Nephron (organoid): Measurements from ENCODE around the gene EXD3.

Experiments used
- H3K27ac Mint-ChIP-seq, 3 experiments: 2 replicates each; pipeline ENCODE4 v1.8.0; 2020; ENCODE audit warnings: mixed read lengths in 3 of 3, mild to moderate bottlenecking in 2 of 3, moderate library complexity in 1 of 3
- H3K27me3 Mint-ChIP-seq: 2 replicates; pipeline ENCODE4 v1.8.0; 2021; ENCODE audit warnings: low read depth, mild to moderate bottlenecking, moderate library complexity, mixed read lengths
- H3K36me3 Mint-ChIP-seq: 2 replicates; pipeline ENCODE4 v1.8.0; 2020; ENCODE audit warnings: low read depth, mixed read lengths
- H3K4me1 Mint-ChIP-seq: 2 replicates; pipeline ENCODE4 v1.8.0; 2020; ENCODE audit warnings: mixed read lengths
- H3K4me3 Mint-ChIP-seq, 3 experiments: 2 replicates each; pipeline ENCODE4 v1.8.0; 2020; ENCODE audit warnings: mild to moderate bottlenecking in 3 of 3, mixed read lengths in 3 of 3, moderate library complexity in 2 of 3
- H3K9me3 Mint-ChIP-seq: 2 replicates; pipeline ENCODE4 v1.8.0; 2020; ENCODE audit warnings: mixed read lengths
- TF ChIP-seq, protein P1 (sequence below), 3 experiments: fragments of 200-600 bp; sonication (generic); IDR thresholded peaks; one replicate each; pipeline ENCODE4 v1.5.0; 2021; ENCODE audit warnings: antibody characterized with exemption in 3 of 3; ENCODE audit not compliant: unreplicated experiment in 3 of 3

EXD3 gene

GRCh38 chr9:137354845-137355760, 67.9 kb downstream of the EXD3 start:
- TF ChIP-seq, protein P1, sequence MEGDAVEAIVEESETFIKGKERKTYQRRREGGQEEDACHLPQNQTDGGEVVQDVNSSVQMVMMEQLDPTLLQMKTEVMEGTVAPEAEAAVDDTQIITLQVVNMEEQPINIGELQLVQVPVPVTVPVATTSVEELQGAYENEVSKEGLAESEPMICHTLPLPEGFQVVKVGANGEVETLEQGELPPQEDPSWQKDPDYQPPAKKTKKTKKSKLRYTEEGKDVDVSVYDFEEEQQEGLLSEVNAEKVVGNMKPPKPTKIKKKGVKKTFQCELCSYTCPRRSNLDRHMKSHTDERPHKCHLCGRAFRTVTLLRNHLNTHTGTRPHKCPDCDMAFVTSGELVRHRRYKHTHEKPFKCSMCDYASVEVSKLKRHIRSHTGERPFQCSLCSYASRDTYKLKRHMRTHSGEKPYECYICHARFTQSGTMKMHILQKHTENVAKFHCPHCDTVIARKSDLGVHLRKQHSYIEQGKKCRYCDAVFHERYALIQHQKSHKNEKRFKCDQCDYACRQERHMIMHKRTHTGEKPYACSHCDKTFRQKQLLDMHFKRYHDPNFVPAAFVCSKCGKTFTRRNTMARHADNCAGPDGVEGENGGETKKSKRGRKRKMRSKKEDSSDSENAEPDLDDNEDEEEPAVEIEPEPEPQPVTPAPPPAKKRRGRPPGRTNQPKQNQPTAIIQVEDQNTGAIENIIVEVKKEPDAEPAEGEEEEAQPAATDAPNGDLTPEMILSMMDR (IDR thresholded peaks at IDR 0.05; ENCODE audit: unreplicated experiment in 3 of 3), result no peak
- no peak overlapping the region for H3K4me3 Mint-ChIP-seq
- no peak overlapping the region for H3K27ac Mint-ChIP-seq
- H3K27me3 Mint-ChIP-seq, result no peaks in the 10 kb centered on the region
- peaks cover 20% of the 10 kb centered on the region for H3K36me3 Mint-ChIP-seq
- peaks cover 27% of the 10 kb centered on the region for H3K9me3 Mint-ChIP-seq
- H3K4me1 Mint-ChIP-seq, result no peaks in the 10 kb centered on the region

DNA sequence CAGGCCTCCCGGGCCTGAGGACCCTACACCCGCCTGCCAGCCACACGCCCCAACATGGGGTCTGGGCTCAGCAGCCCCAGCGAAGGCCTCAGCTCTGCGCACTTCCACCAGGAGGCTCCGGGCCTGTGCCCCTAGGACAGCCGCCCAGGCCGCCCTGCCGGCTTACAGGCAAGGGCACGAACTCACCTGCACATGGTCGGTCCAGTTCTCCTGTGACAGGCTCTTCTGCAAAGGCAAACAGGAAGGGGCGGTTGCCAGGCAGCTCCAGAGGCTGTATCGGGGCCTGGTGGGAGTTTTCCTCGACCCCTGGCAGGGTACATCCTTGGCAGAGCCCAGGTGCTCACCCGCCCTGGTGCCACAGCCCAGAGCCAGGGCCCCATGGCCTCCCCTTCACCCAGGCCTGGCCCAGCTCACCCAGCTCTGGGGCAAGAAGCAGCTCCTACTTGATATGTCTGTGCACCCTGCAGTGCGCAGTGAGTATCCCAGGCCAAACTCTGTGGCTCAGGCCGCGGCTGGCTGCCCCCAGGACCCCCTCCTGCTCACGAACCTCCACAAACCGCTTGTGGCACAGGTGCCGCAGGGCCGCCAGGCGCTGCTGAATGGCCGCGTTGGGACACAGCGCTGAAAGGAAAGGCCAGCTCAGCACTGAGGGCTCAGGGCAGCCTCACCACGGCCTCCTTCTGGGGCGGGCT, 68.7 kb downstream of the EXD3 start:
- TF ChIP-seq, protein P1 (IDR thresholded peaks at IDR 0.05; ENCODE audit: unreplicated experiment in 3 of 3), result no peak
- no peak overlapping the region for H3K4me3 Mint-ChIP-seq
- peaks cover 23% of the 10 kb centered on the region for H3K9me3 Mint-ChIP-seq
- H3K27ac Mint-ChIP-seq, result no peak overlapping the region
- peaks cover 20% of the 10 kb centered on the region for H3K36me3 Mint-ChIP-seq
- no peaks in the 10 kb centered on the region for H3K27me3 Mint-ChIP-seq
- no peaks in the 10 kb centered on the region for H3K4me1 Mint-ChIP-seq

DNA sequence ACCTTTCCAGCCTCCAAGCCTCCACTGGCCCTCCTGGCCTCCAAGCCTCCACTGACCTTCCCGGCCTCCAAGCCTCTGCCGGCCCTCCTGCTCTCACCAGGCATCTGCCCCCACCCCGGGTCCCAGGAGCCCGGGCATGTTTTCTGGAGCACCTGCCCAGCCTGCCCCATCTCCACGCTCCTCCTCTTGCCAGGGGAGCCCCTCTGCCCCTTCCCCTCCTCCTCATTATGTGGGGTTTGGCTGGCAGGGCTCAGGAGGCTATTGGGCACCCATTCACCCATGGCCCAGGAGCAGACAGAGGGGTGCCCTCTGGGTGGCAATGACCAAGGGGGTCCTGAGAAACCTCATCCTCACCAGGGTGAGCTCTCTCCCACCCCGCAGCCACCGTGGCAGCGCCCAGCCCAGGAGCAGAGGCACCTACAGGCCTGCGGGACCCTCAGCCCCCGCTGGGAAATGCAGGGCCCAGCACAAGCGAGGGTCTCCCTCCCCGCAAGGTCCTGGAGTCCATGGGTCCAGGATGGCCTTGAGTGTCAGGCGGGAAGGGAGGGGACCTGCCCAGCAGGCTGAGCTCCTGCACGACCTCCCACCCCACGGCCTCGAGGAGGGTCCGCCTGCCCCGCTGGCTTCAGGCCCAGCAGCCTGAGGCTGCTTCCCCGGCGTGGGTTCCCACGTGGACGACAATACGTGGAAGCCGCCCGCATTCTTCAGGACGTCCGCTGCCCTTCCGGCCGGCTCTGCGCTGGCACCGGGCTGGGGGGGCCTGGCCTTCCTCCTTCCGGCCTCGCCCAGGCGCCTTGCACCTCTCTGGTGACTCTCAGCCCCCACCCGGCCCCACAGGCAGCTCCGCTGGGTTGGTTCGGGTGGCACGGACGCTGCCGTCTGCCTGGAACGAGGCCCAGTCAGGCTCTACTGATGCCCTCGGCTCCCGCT, 69.5 kb downstream of the EXD3 start:
- no peak overlapping the region for H3K4me3 Mint-ChIP-seq
- H3K9me3 Mint-ChIP-seq, result peaks cover 21% of the 10 kb centered on the region
- H3K36me3 Mint-ChIP-seq, result peaks cover 18% of the 10 kb centered on the region
- H3K4me1 Mint-ChIP-seq, result no peaks in the 10 kb centered on the region
- H3K27me3 Mint-ChIP-seq, result no peaks in the 10 kb centered on the region
- TF ChIP-seq, protein P1 (IDR thresholded peaks at IDR 0.05; ENCODE audit: unreplicated experiment in 3 of 3), result no peak
- H3K27ac Mint-ChIP-seq, result no peak overlapping the region

DNA sequence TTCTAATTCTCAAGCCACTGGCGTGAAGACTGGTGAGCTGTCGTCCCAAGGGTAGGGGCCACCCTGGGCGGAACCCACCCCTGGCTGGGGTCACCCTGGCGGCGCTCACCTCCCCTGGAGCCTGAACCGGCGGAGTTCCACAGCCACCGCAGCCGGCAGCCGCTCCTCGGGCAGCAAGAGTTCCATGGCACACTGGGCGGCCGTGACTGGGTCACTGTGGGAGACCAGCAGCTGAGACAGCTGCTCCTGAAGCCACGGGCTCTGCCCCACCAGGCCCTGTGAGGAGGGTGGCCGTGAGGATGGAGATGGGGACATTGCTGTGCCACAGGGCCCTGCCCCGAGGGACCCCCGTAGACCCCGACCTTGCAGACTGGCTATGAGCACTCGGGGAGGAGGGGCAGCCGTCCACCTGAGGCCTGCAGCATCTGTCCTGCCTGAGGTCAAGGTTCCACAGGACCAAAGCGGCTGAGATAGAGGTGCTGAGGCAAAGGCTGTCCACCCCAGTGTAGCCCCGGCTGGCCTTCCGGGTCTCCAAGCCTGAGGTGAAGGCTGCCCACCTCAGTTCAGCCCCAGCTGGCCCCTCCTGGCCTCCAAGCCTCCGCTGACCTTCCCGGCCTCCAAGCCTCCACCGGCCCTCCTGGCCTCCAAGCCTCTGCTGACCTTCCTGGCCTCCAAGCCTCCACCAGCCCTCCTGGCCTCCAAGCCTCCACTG, 70.3 kb downstream of the EXD3 start:
- H3K27me3 Mint-ChIP-seq, result no peaks in the 10 kb centered on the region
- H3K4me3 Mint-ChIP-seq, result no peak overlapping the region
- no peaks in the 10 kb centered on the region for H3K4me1 Mint-ChIP-seq
- H3K9me3 Mint-ChIP-seq, result peaks cover 14% of the 10 kb centered on the region
- TF ChIP-seq, protein P1 (IDR thresholded peaks at IDR 0.05; ENCODE audit: unreplicated experiment in 3 of 3), result no peak
- H3K27ac Mint-ChIP-seq, result no peak overlapping the region
- peaks cover 15% of the 10 kb centered on the region for H3K36me3 Mint-ChIP-seq

DNA sequence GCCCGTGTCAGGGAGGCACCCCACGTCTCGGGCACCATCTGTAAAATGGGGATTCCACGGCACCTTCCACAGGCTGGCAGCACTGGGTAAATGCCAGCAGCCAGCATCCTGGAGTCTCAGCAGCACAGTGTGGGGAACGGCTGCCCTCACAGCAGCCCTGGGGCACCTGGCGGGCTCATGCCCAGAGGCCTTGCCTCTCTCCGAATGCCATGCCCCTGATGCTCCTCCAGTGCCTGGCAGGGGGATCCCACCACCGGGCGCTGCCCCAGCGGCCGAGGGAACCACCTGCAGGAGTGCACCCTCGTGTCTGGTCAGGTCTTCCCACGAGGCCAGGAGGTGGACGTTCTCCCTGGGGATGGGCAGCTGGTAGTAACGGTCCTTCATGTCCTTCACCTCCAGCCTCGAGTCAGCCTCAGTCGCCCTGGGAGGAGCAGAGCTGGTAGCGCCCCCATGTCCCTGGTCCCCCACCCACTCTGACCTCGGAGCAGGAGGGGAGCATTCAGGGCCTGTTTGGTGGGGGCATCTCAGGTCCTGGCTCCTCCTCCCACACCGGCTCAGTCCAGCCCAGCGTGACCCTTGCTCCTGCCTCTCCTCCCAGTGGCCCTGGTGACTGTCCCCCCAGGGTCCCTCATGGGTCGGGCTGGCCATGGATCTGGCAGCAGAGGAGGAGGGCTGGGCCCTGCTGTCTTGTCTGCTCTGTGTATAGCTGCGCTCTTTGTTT, 71.0 kb downstream of the EXD3 start:
- Mint-ChIP-seq H3K27me3 (no peaks in the 10 kb centered on the region), H3K4me1 (no peaks in the 10 kb centered on the region), H3K36me3 (peaks cover 14% of the 10 kb centered on the region), H3K4me3 (no peak overlapping the region), H3K9me3 (peaks cover 14% of the 10 kb centered on the region), H3K27ac (no peak overlapping the region)
- TF ChIP-seq, protein P1 (IDR thresholded peaks at IDR 0.05; ENCODE audit: unreplicated experiment in 3 of 3), result no peak
